Thoracic aorta (tissue), 2 donors: ENCODE results near the gene SIGLEC14. TPM values are rescaled to one million over a fixed set of nuclear protein-coding genes. Genes with fewer than 3 reads are reported as not detected.

ENCODE experiments used
- ATAC-seq: fragments of 150-250 bp; one replicate; pipeline ENCODE4 v1.8.0; 2017; ENCODE audit warnings: low read depth; ENCODE audit not compliant: insufficient number of reproducible peaks, low FRiP score
- DNase-seq: peaks from one replicate; pipeline ENCODE4 v3.0.0-alpha.2; 2020; ENCODE audit warnings: low spot score
- H3K27ac ChIP-seq, 2 donors: fragments of 200-600 bp; sonication (generic); 1 replicate in 1 of 2; 2 replicates in 1 of 2; pipeline ENCODE4 v1.5.1; 2016; ENCODE audit warnings: mild to moderate bottlenecking in 2 of 2, moderate library complexity in 2 of 2
- H3K27me3 ChIP-seq: fragments of 200-600 bp; sonication (generic); replicated peaks from 2 replicates; pipeline ENCODE4 v1.6.0; 2016; ENCODE audit warnings: mild to moderate bottlenecking; ENCODE audit not compliant: insufficient read depth
- H3K36me3 ChIP-seq: fragments of 200-600 bp; sonication (generic); one replicate; pipeline ENCODE4 v1.5.1; 2016
- H3K4me1 ChIP-seq, 2 donors: fragments of 200-600 bp; sonication (generic); 1 replicate in 1 of 2; 2 replicates in 1 of 2; pipeline versions ENCODE4 v1.5.1 to v1.6.0; 2016; ENCODE audit warnings: low read depth in 2 of 2, mild to moderate bottlenecking in 1 of 2; ENCODE audit not compliant: control insufficient read depth in 1 of 2
- H3K4me3 ChIP-seq: fragments of 200-600 bp; sonication (generic); 2 replicates; pipeline ENCODE4 v1.5.1; 2016; ENCODE audit warnings: mild to moderate bottlenecking
- H3K9me3 ChIP-seq: fragments of 200-600 bp; sonication (generic); 2 replicates; pipeline ENCODE4 v1.5.1; 2016
- CTCF ChIP-seq: fragments of 200-600 bp; sonication (generic); IDR thresholded peaks from one replicate; pipeline ENCODE4 v1.5.1; 2019; ENCODE audit warnings: antibody characterized with exemption
- total RNA-seq, 2 donors: library from RNA; depleted of rRNA; stranded (reverse); fragments of >200 nt; gene quantifications; one replicate each; pipeline versions ENCODE4 v1.1.0 to v1.2.3, GENCODE V29; 2016

SIGLEC14 gene
- total RNA-seq, 2 donors from 2014 or later, result 4.6 to 12.6 TPM

GRCh38 chr19:51653162-51653561, 6.5 kb upstream of the SIGLEC14 start:
- H3K27ac ChIP-seq, result no peak overlapping the region
- H3K9me3 ChIP-seq, result no peaks in the 10 kb centered on the region
- H3K4me3 ChIP-seq, result no peak overlapping the region
- no peaks in the 10 kb centered on the region for H3K36me3 ChIP-seq
- TF ChIP-seq CTCF, result no peak
- ATAC-seq (no peak), DNase-seq (no peak)
- H3K27me3 ChIP-seq, result no peaks in the 10 kb centered on the region
- no peaks in the 10 kb centered on the region for H3K4me1 ChIP-seq

- Histone ChIP-seq H3K27me3 (no peaks in the 10 kb centered on the region), H3K4me3 (no peak overlapping the region), H3K36me3 (no peaks in the 10 kb centered on the region), H3K9me3 (no peaks in the 10 kb centered on the region), H3K27ac (no peak overlapping the region), H3K4me1 (no peaks in the 10 kb centered on the region)
- DNase-seq, result no peak
- ATAC-seq, result no peak
- no peak for TF ChIP-seq CTCF
Measured at GRCh38 chr19:51652266-51652665, 5.6 kb upstream of the SIGLEC14 start.

GRCh38 chr19:51651216-51651846, 4.7 kb upstream of the SIGLEC14 start:
- TF ChIP-seq CTCF, result no peak
- Histone ChIP-seq H3K4me1 (no peaks in the 10 kb centered on the region), H3K36me3 (no peaks in the 10 kb centered on the region), H3K27ac (no peak overlapping the region), H3K9me3 (no peaks in the 10 kb centered on the region), H3K27me3 (no peaks in the 10 kb centered on the region), H3K4me3 (no peak overlapping the region)
- DNase-seq, result no peak
- no peak for ATAC-seq

GRCh38 chr19:51647318-51647717, 693 bp upstream of the SIGLEC14 start:
- Histone ChIP-seq H3K4me3 (no peak overlapping the region), H3K27ac (no peak overlapping the region), H3K9me3 (no peaks in the 10 kb centered on the region), H3K36me3 (no peaks in the 10 kb centered on the region), H3K4me1 (no peaks in the 10 kb centered on the region), H3K27me3 (no peaks in the 10 kb centered on the region)
- ATAC-seq (no peak), DNase-seq (no peak)
- no peak for TF ChIP-seq CTCF

GRCh38 chr19:51644636-51645271, 1.9 kb downstream of the SIGLEC14 start:
- Histone ChIP-seq H3K36me3 (no peaks in the 10 kb centered on the region), H3K4me1 (no peaks in the 10 kb centered on the region), H3K4me3 (peak overlapping the region; percentile 55), H3K27me3 (no peaks in the 10 kb centered on the region), H3K9me3 (no peaks in the 10 kb centered on the region), H3K27ac (no peak overlapping the region)
- no peak for DNase-seq
- no peak for ATAC-seq
- TF ChIP-seq CTCF, result no peak
